Skin of body (tissue), 2 donors: ENCODE results near the gene MIPOL1. TPM values are rescaled to one million over a fixed set of nuclear protein-coding genes. Genes with fewer than 3 reads are reported as not detected.

ENCODE experiments used
- DNase-seq: peaks from one replicate; lab custom pipeline; 2025; lab: John Stamatoyannopoulos, UW
- total RNA-seq: library from RNA; depleted of rRNA; stranded (reverse); fragments of >200 nt; gene quantifications from one replicate; pipeline ENCODE4 v1.2.3, GENCODE V29; 2014

MIPOL1 gene
- total RNA-seq, 1 donor from 2014 or later = 17.3 TPM

DNA sequence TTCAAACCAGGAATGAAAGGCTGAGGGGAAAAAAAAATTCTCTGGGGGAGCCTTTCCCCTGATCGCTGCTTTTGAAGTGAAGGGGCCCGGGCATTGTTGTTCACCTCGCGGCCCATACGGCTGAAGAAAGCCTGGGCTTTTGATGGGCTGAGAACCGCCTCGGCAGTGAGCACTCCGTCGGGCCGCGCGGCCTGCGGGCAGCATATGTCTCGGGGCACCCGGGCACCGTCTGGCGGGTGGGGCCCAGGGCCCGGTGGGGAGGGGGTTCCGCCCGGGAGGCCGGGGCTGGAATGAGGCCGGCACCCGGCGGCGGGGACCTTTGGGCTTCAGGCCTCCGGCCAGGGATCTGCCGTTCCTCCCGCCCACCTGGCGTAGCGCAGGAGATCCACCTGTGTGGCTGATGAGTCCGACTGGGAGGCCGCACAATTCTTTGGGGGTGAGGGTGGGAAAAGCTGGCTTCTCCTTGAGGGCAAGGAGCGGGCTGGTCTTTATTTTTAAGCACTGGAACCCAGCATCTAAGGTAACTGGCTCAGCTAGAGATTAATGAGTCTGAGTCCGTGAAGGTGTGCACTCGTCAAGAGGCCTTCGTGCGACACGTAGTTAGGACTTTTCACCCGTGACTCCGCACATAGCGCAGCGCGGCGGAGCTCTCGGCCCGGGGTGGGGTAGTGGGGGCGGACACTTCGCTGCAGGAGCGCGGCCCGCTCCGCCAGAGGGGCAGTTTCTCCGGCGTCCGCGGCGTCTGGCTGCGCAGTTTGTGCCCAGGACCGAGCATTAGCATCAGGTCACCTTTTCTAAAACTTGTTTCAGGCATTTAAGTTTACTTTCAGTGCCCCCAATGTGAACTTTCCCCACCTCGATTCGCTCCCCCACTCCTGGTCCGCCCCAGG, 386.7 kb downstream of the MIPOL1 start:
- no peak for DNase-seq

DNA sequence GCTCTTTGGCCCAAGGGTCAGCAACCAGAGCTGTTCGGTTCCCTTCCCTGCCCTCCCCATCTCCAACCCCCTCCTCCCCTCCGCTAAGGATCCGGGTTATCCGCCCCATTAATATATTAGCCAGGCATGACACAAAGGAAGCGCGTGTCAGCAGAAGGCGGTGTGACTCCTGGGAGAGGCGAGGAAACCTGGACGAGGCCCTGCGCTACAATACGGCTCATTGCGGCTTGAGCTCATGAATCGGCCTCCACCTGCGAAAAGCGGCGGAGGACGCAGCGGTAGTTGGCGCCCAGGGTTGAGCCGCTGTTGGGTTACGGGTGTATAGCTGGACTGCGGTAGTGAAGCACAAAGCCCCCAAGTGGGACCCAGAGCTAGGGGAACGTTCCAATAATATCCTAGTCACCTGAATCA, 387.4 kb downstream of the MIPOL1 start:
- no peak for DNase-seq

DNA sequence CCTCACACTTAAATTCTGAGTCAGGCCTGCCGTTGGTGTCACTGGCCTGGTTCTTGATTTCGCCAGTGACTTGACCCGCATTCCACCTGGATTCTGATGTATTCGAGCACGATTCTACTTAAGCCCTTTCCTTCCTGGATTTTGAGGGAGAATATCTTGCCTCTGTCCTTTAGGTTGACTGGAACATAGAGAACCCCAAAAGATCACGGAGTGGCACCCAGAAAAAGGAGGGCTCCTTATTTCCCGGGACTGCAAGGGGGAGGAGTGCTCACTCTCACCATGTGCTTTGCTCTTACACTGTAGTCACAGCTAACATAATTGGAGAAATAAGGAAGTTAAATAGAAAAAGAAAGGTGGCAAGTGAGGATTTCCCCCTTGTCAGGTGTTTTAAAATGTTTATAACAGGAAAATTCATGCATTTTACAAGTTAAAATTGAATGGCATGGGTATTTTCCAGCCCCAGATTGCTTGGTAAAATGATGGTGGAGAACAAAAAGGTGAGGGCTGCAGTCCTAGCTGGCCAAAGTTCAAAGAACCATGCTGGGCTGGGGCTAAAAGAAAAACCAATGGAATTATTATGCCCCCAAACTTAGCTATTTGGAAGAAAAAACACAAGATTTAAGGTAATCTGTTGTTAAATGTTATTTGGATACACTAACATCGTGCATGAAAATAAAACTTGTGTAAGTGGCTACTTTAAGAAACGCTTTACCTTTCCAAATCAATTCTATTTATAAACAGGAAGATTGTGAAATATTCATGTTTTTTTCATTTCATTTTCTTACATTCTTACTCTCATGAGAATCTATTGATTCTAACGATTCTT, 388.4 kb downstream of the MIPOL1 start:
- DNase-seq = no peak

DNA sequence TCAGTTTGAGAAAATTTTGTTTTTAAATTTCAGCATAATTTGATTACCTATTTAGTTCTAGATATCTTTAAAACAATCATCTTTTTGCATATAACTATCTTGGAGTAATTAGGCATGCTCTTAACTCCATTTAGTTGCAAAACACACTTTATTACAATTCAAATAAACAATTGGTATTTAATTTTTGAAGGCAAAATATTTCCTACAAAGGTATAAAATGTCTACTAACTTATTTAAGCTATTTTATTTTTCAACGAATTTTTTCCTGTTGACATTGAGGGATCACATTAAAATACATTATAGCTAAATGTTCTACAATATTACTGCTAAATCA, 389.0 kb downstream of the MIPOL1 start:
- no peak for DNase-seq

DNA sequence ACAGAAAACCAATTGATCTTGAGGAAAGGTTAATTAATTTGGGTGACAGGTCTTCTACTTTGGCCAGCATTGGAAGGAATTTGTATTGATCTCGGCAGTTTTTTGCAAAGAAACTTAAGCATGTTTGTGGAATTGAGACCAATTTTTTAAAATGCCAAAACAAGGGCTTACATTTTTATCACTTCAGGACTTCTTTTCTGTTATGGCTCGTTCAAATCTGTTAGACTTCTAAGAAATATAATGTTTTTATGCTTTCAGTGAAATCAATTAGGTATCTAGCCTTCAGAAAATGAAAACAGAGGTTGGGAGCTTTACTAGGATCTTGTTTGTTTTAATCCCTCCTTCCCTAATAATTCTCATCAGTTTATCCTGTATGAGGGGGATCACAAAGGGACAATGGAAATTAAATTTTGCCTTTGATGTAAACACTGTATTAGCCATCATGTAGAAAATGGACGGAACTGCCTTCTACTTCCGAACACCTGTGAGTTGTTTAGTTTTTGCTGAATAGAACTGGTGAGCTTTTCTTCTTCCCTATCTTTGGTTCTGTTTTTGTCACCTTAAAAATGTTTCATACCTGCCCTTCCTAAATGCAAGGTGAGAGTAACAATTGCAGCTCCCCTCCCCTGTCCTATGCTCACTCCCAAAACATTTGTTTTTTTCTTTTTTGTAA, 389.5 kb downstream of the MIPOL1 start:
- no peak for DNase-seq

DNA sequence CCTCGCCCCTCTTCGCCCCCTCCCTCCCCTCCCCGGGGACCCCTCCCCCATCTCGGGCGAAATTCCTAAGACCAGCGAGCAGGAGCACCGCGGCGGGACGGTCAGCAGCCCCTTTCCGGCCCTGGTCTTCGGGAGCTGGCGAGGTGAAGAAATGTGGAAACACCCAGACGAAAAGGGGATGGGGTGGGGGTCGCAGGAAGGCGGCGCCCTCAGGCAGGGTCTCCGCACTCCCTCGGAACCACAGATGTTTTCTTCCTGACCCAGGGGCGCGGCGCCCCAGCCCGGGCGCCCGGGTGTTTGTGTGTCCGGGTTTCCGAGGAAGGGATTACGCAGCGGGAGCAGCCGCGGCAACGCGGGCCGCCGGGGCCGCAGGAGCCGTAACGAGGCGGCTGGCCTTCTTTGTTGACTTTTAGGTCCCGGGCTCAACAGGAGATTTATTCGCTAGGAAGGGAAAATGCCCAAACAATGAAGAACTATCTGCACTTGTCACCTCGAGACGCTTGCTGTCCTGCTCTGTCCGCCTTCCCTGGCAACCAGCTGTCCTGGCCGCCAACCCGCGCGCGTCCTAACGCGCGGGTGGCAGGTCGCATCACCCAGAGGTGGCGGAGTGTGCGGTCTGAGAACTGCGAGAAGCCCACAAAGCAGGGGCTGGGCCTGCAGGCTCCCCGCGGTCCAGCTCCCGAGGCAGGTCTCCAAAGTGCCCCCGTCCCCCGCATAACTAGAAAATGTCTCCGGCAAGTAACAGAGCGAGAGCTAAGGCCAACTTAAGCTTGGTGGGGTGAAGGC, 390.3 kb downstream of the MIPOL1 start:
- no peak for DNase-seq

DNA sequence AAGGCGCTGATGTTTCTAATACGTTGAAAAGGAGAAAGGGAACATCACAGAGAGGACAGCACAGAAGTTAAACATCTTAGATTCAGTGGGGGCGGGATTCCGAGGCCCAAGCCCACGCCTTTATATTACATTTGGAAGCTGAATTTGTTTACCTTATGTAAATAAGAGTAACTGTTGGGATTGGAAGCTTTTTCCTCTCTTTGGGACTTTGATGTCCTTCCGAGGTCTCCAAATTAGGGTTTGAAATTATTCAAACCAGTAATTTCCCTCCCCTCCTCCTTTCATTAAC, 390.9 kb downstream of the MIPOL1 start:
- no peak for DNase-seq

DNA sequence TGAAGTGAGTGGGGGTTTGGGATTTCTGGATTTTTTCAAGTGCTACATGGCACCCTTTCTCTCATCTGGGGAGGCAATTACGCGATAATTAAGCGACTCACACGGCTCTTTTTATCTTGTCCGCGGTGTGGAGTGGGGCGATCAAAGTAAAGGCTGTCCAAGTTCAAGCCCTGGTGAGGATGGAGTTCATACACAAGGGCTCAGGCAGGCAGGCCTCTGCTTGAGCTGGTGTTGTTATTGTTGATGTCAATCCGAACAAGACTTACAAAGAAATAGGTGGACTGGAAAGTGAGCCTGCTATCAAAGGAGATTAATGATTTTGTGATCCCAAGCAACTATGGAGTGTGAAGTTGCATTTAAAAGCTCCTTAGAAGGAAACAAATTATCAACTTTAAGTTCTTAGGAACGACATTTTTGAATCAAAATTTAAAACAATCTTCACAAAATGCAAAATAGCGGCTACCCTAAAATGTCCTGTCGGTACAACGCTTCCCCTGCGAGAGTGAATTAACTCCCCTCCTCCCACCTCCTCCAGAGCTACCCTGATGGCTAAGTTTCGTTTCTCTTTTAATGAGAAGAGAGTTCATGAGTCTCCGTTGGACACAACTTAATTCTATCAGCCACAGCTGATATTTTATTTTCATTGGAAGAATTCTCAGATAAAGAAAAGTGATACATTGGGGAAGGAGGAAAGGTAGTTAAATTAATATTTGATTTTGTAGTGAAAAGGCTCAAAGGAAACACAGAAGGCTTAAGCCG, 391.4 kb downstream of the MIPOL1 start:
- DNase-seq = no peak

DNA sequence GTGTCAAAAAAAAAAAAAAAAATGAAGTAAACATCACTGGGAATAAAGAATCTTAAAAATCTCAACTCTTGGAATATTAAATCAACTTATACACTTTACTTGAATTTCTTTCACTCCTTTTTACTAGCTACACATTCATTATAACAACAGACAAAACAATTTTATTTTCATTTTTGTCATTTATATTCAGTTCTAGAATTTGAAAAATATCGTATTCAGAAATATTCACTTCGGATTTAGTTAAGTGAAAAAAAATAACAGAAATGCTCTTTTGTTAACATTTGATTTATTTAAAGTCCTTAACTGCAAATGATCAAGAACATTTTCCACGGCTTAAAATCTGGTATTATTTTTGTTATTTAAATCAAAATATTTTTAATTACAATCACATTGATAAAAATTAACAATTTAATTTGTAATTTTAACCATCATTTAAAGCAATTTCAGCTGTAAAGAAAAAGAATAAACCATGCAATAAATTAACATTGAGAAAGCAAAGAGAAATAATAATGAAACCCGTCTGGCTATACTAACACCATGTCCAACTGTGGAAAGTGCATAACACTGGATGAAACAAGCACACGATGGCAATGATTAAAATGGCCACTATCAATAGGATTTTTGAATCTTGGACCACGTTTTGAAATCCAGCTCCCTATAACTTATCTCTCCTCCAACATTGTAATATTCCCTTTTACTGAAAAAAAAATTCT, 392.1 kb downstream of the MIPOL1 start:
- DNase-seq = no peak

DNA sequence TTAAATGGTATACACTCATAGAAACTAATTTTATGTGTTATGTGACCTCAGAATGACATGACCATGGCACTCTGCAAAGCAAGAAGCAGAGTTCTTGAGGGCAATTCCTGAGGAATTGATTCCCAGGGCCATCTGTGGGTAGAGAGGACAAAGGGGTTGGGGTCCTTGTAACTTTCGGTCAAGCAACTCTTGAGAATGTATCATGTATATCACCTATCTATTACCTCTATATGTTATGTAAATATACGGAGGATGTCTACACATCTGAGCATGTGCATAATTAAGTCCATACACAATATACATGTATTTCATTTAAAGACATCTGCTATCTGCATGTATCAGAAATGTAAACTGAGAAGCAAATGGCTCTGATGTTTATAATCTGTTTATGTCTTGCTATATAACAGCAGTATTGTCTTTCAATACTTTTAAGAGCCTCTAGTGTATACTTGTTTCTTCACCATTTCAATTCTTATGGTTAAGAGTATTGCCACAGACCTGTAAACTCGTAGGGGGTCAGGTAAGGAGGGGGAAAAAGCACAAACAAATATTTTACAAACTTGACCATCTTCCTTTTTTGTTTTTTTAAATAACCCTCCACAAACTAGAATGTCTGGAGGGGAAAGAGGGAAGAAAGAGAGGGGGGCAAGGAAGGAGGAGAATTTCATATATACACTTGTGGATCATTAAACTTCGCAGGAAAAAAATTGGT, 392.8 kb downstream of the MIPOL1 start:
- peak; percentile 13 for DNase-seq

DNA sequence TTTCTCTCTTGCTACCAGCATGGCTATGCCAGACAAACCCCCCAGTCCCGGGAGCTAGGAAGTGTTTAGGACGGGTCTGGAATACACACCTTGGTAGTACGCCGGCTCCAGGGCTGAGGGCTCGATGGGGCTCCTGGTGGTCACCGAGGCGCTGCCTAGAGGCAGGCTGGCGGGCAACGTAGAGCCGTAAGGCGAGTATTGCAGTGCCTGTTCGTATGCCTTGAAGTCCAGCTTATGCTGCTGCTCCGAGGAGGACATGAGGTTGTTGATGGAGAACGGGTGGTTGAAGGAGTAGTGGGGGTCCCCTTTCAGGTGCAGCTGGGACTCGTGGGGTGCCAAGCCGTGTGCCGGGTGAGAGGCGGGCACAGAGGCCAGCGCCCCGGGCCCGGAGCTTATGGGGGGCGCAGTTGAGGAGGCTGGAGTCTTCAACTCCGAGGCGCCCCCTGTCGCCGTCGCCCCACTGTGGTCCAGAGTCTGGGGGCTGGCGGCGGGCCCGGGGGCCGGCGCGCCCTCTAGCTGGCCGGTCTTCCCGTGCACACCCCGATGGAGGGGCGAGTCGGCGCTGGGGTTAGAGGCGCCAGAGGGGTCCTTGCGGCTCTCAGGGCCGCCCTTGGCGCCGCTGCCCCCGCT, 393.7 kb downstream of the MIPOL1 start:
- DNase-seq = no peak

DNA sequence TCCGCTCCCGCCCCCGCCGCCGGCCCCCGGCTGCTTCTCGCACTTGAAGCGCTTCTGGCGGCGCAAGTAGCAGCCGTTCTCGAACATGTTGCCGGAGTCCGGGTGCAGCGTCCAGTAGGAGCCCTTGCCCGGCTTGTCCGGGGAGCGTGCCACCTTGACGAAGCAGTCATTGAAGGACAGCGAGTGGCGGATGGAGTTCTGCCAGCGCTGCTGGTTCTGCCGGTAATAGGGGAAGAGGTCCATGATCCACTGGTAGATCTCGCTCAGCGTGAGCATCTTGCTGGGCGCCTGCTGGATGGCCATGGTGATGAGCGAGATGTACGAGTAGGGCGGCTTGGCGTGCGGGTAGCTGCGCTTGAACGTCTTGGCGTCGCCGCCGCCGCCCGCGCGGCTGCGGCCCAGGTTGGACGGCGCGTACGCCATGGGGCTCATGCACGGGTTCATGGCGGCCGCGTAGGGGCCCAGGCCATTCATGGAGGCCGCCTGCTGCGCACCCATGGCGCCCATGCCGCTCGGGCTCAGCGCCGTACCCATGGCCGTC, 394.3 kb downstream of the MIPOL1 start:
- DNase-seq = no peak

DNA sequence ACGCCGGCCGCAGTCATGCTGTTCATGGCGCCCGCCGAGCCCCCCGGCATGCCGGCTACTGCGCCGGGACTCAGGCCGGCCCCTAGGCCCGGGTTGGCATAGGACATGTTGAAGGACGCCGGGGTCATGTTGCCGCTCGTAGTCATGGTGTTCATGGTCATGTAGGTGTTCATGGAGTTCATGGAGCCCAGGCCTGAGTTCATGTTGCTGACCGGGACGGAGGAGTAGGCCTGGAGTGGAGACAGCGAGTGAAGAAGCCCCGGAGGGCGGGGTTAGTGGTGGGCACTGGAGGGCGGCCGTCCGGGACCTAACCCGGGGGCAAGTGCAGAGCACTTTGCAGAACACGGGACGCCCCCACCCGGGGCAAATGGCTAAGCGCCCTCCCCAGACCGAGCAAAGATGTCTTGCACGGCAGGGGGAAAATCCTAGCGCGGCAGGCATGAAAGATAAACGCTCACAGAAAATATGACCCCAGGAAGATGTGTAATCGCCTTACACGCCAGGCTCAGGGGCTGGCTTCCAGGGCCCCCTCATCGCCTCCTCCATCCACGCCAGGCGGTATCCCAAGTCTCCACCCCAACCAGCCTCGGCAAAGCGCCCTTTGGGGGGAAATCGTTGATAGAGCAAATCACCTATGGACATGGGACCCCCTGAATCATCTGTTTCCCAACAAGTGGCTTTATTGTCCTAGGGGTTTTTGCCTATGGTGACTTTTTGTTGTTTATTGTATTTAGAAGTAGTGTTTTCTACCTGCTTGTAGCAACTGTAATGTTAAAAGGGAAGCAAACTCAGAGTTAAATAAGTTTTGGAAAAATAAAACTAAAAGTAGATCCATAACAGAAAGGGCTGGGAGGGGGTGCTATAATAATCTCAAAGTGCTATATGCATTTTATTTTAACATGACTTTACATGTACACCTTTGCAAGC, 395.0 kb downstream of the MIPOL1 start:
- DNase-seq = no peak

DNA sequence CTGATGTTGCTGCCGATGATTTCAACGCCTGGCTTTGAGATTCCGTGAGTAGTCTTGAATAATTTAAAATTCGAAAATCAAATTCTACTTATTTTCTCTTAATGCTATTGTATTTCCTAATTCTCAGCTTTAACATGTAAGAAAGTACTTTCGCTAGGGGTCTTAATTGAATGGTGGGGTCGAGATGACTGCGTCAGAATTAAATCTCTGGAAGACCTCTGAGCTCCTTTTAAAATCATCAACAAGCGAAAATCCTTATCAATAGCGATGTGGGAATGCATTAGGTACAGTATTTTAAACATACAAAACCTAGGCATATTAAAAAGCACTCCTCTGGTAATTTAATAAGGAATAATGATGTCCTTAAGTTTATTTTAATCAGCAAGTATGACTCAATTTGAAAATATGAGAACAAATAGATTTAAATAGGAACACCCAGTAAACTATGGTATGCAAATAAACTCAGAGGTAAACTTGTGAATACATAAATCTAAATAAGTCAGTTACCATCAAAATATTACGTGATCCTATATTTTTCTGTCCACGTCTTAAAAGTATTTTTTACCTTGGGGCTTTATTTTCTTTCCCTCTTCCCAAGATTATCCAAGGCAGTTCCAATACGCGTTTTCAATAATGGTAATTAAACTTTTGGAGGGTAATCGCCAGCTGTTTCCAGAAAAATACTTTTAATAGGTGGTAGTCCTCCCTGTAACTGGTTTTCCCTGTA, 395.9 kb downstream of the MIPOL1 start:
- DNase-seq = no peak

DNA sequence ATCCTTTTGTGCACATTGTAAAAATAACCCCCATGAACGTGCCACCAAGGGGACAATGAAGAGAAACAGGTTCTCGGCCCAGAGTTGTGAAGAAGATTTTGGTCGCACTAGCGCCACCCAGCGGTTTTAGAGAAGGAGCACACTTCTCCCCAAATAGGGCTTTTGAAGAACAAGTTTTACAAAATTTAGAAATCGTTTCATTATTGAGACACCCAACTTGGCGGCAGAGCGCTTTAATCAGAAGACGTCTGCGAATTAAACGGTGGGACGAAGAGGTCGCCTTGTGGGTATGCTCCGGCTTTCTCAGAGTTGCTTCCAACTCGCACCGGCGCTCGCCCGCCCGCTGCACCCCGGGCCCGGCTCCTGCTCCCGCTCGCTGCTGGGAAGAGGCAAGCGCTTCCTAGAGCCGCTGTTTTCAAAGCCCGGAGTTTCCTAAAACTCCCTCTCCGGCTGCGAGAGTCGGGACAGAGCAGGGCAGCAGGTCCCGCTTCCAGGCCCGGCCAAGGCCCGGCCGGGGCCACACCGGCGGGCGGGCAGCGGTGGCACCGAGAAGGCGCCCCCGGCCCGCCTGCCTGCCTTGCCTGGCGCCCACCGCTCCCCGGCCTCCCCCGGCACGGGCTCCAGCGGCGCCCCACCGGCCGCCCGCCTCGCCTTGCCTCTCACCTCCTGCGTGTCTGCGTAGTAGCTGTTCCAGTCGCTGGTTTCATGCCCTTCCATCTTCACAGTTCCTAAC, 396.7 kb downstream of the MIPOL1 start:
- peak; percentile 37 for DNase-seq
